NT2/D1 (cell line): Measurements from ENCODE around the gene POGLUT2.

Experiments used
- SUZ12 ChIP-seq: IDR thresholded peaks from 2 replicates; pipeline ENCODE4 v1.6.1; 2011; ENCODE audit not compliant: insufficient read length, insufficient read depth; ENCODE audit errors: extremely low read depth
- YY1 ChIP-seq: IDR thresholded peaks from 2 replicates; pipeline ENCODE4 v1.6.1; 2011; ENCODE audit not compliant: insufficient read length, insufficient read depth
- ZNF274 ChIP-seq: IDR thresholded peaks from 2 replicates; pipeline ENCODE4 v1.6.1; 2011; ENCODE audit warnings: mild to moderate bottlenecking, low read depth, low read length

DNA sequence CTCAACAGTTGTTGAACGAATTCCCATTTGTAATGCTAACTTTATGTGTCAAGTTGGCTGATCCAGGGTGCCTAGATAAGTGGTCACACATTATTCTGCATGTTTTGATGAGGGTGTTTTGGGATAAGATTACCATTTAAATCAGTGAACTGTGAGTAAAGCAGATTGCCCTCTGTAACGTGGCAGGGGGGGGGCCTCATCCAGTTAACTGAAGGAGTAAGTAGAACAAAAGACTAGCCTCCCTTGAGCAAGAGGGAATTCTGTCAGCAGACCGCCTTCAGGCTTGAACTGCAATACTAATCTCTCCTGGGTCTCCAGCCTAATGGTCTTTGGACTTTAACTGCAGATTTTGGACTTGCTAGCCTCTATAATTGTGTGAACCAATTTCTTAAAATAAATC, 21.0 kb downstream of the POGLUT2 start:
- TF ChIP-seq ZNF274 (no peak), SUZ12 (no peak), YY1 (no peak)
